HL-60 (cell line): Measurements from ENCODE around the gene APOD.

Experiments used
- DNase-seq, 2 experiments: peaks; one replicate each; pipeline ENCODE4 v3.0.0-alpha.2; 2010 to 2020; ENCODE audit warnings: low read depth in 1 of 2, low spot score in 1 of 2
- H3K27ac ChIP-seq: fragments of 250-450 bp; sonication (Bioruptor Pico); replicated peaks from 2 replicates; pipeline ENCODE4 v1.5.1; 2020; ENCODE audit warnings: mild to moderate bottlenecking, moderate library complexity
- H3K27me3 ChIP-seq: fragments of 250-450 bp; sonication (Bioruptor Pico); 2 replicates; pipeline ENCODE4 v1.5.1; 2021; ENCODE audit warnings: mild to moderate bottlenecking, moderate library complexity; ENCODE audit not compliant: insufficient read depth, poor library complexity, severe bottlenecking
- H3K4me3 ChIP-seq: replicated peaks from 2 replicates; pipeline ENCODE4 v1.5.1; 2011; ENCODE audit warnings: mild to moderate bottlenecking, control low read depth, low read length; ENCODE audit not compliant: insufficient read depth
- GABPA ChIP-seq: IDR thresholded peaks from 2 replicates; pipeline ENCODE4 v1.6.1; 2012; ENCODE audit warnings: low read depth
- POLR2AphosphoS5 ChIP-seq: IDR thresholded peaks from 2 replicates; pipeline ENCODE4 v1.6.1; 2012; ENCODE audit warnings: low read depth
- SPI1 ChIP-seq: IDR thresholded peaks from 2 replicates; pipeline ENCODE4 v1.6.1; 2012; ENCODE audit warnings: low read depth, mild to moderate bottlenecking, borderline replicate concordance
- TF ChIP-seq, protein P1 (sequence below): IDR thresholded peaks from 2 replicates; pipeline ENCODE4 v1.6.1; 2012; ENCODE audit warnings: low read depth; ENCODE audit not compliant: insufficient replicate concordance
- TF ChIP-seq, protein P2 (sequence below): IDR thresholded peaks from one replicate; pipeline ENCODE4 v1.5.1; 2011; ENCODE audit warnings: low read length, control low read depth, inconsistent platforms; ENCODE audit not compliant: insufficient read depth

Gene APOD

DNA sequence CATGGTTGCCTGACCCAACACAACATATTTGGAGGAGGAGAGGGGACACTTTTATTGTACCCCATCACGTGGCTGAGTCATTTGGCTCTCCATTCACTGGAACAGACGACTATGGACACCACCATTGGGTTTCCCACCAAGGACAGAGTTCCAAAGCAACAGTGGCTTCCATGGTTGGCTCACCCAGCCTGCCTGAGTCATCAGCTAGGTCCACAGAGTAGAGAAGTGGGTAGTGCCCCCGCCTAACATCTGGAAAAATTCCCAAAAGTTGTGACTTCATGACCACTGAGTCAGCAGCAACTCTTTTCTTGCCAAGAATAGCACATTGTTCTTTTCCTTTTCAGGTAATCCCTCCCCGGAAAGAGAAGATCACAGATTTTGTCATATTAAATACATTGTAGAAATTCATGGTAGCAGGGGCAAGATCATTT is 37.6 kb downstream of the APOD start:
- Histone ChIP-seq H3K27me3 (peaks cover 11% of the 10 kb centered on the region), H3K27ac (no peak overlapping the region), H3K4me3 (no peak overlapping the region)
- TF ChIP-seq, protein P1, sequence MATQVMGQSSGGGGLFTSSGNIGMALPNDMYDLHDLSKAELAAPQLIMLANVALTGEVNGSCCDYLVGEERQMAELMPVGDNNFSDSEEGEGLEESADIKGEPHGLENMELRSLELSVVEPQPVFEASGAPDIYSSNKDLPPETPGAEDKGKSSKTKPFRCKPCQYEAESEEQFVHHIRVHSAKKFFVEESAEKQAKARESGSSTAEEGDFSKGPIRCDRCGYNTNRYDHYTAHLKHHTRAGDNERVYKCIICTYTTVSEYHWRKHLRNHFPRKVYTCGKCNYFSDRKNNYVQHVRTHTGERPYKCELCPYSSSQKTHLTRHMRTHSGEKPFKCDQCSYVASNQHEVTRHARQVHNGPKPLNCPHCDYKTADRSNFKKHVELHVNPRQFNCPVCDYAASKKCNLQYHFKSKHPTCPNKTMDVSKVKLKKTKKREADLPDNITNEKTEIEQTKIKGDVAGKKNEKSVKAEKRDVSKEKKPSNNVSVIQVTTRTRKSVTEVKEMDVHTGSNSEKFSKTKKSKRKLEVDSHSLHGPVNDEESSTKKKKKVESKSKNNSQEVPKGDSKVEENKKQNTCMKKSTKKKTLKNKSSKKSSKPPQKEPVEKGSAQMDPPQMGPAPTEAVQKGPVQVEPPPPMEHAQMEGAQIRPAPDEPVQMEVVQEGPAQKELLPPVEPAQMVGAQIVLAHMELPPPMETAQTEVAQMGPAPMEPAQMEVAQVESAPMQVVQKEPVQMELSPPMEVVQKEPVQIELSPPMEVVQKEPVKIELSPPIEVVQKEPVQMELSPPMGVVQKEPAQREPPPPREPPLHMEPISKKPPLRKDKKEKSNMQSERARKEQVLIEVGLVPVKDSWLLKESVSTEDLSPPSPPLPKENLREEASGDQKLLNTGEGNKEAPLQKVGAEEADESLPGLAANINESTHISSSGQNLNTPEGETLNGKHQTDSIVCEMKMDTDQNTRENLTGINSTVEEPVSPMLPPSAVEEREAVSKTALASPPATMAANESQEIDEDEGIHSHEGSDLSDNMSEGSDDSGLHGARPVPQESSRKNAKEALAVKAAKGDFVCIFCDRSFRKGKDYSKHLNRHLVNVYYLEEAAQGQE = no peak
- TF ChIP-seq SPI1 (no peak), GABPA (no peak), POLR2AphosphoS5 (no peak)
- TF ChIP-seq, protein P2, sequence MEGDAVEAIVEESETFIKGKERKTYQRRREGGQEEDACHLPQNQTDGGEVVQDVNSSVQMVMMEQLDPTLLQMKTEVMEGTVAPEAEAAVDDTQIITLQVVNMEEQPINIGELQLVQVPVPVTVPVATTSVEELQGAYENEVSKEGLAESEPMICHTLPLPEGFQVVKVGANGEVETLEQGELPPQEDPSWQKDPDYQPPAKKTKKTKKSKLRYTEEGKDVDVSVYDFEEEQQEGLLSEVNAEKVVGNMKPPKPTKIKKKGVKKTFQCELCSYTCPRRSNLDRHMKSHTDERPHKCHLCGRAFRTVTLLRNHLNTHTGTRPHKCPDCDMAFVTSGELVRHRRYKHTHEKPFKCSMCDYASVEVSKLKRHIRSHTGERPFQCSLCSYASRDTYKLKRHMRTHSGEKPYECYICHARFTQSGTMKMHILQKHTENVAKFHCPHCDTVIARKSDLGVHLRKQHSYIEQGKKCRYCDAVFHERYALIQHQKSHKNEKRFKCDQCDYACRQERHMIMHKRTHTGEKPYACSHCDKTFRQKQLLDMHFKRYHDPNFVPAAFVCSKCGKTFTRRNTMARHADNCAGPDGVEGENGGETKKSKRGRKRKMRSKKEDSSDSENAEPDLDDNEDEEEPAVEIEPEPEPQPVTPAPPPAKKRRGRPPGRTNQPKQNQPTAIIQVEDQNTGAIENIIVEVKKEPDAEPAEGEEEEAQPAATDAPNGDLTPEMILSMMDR = no peak
- DNase-seq = no peak

DNA sequence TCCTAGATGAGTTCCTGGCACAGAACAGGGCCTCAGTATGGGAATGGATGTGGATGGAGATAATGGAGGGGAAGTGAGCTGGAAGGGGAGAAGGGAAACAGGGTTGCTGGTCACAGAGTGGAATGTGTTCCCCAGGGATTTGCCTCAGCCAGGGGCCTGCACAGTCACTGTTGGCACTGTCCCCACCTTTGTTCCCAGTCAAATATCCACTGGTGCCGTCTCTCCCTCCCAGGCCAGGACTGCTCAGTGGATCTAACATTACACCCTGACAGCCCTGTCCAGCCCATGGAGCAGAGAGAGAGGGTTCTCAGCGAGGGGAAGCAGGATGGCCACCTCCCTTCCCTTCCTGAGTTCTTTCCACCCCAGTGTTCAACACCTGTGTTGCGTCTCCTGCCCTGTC is 39.1 kb downstream of the APOD start:
- Histone ChIP-seq H3K27ac (no peak overlapping the region), H3K4me3 (no peak overlapping the region), H3K27me3 (peaks cover 11% of the 10 kb centered on the region)
- no peak for DNase-seq
- TF ChIP-seq SPI1 = no peak
- TF ChIP-seq POLR2AphosphoS5 = no peak
- TF ChIP-seq, protein P1 = no peak
- TF ChIP-seq GABPA = no peak
- TF ChIP-seq, protein P2 = no peak

DNA sequence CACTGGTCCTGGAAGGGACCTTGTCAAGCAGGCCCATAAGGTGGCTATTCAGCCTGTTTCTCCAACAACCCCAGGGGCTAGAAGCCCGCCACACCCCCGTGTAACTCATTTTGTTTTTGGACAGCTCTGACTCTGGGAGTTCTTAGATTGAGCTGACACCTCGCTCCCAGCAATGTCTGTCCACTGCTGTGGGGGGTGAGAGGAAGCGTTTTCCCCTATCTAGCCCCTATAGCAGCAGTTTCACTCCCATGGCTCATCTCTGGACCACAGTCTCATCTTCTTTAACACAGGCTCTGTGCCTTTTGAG is 39.6 kb downstream of the APOD start:
- Histone ChIP-seq H3K27ac (no peak overlapping the region), H3K4me3 (no peak overlapping the region), H3K27me3 (peaks cover 11% of the 10 kb centered on the region)
- DNase-seq = no peak
- TF ChIP-seq GABPA (no peak), SPI1 (no peak), POLR2AphosphoS5 (no peak)
- TF ChIP-seq, protein P1 = no peak
- TF ChIP-seq, protein P2 = no peak
